Astrocyte of the spinal cord (primary cell): ENCODE results near the gene EEA1.

ENCODE experiments used
- DNase-seq: peaks from one replicate; pipeline ENCODE4 v3.0.0; 2011; ENCODE audit warnings: low read depth, low spot score
- H3K4me3 ChIP-seq: 2 replicates; pipeline ENCODE4 v1.5.1; 2011; ENCODE audit warnings: low read depth, mild to moderate bottlenecking, low read length, moderate library complexity
- CTCF ChIP-seq: IDR thresholded peaks from 2 replicates; pipeline ENCODE4 v1.5.1; 2012; ENCODE audit warnings: low read depth, mild to moderate bottlenecking, low read length, inconsistent platforms
- in situ Hi-C: cut with HindIII; loops from 2 replicates; pipeline ENCODE4 v1.10.0; 2017; ENCODE audit warnings: low sequenced_read_pairs

The EEA1 gene

GRCh38 chr12:92743026-92743425, 186.1 kb downstream of the EEA1 start:
- no peak overlapping the region for H3K4me3 ChIP-seq
- no peak for DNase-seq
- TF ChIP-seq CTCF: no peak
- in situ Hi-C loops: no loop called here

DNA sequence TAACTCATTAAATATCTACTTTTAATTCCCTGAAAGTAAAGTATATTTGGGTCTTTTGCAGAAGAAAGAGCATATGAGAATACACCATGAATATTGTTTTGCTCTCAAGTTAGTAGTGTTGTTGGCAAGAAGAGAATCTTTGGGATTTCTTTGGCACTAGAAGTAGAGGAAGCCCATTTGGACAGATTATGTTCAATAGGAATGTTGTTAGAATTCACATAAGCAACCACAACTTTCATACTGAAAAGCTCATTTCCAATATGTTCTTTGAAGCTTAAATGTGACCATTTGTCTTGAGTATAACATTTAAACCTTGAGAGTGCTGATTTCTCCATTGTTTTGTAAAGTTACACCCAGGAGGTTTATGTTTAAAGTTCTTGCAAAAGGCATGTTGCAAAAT, 188.7 kb downstream of the EEA1 start:
- no peak overlapping the region for H3K4me3 ChIP-seq
- in situ Hi-C loops: no loop called here
- peak; percentile 38 for DNase-seq
- TF ChIP-seq CTCF: no peak

GRCh38 chr12:92739113-92739512, 190.0 kb downstream of the EEA1 start:
- H3K4me3 ChIP-seq: no peak overlapping the region
- in situ Hi-C loops: no loop called here
- no peak for DNase-seq
- no peak for TF ChIP-seq CTCF

- no peak for DNase-seq
- in situ Hi-C loops: no loop called here
- H3K4me3 ChIP-seq: no peak overlapping the region
- TF ChIP-seq CTCF: no peak
Measured at GRCh38 chr12:92737855-92738850, 190.9 kb downstream of the EEA1 start.

DNA sequence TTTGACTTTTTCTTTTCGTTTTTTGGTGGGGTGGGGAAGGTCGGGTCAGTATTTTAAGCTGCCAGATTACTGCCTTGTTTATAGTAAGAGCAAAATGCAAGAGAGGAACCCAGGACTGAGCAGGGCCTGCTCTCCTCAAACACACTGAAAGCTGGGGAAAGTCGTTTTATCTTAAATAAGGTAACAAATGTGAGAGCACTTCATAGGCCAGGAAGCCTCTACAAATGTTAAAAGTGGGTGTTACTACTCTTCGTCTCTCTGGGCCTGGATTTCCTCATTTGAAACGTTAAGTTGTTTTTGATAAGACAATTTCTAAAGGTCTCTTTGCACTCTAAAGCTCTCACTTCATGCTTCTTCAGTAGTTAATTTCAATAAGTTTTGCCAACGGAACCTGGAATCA, 192.5 kb downstream of the EEA1 start:
- TF ChIP-seq CTCF: no peak
- no peak for DNase-seq
- in situ Hi-C loops: no loop called here
- no peak overlapping the region for H3K4me3 ChIP-seq

DNA sequence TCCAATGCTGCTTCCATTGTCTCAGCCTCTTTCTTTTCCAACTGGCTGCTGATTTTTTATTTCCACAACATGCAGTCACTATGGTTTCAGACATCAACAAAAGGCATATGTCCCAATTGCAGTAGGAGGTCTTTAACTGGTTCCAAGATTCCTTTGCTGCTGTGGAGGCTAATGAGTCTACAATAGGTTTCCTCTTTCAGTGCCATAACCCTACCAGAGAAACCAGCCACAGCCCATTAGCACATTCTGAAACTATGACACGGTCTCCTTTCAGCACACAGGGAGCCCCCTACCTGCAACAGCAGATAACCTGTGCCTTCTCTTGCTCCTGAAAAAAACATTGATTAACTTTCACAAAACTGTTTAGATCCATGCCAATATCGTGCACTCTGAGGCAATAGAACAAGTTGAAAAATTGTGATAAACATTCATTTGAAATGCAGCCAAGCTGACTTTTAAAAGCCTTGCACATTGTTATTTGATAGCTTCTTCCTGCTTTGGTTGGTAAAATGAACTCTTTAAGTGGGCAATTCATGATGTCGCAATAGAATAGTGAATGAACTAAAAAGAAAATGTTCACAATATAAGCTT, 193.9 kb downstream of the EEA1 start:
- H3K4me3 ChIP-seq: no peak overlapping the region
- peak; percentile 97 for DNase-seq
- peak; percentile 40 for TF ChIP-seq CTCF
- in situ Hi-C loops: no loop called here
